ENCODE measurements around the gene FNDC8. TPM values are rescaled to one million over a fixed set of nuclear protein-coding genes. Genes with fewer than 3 reads are reported as not detected.

FNDC8 gene
- total RNA-seq, 4 donors from 2014 or later = not detected

- Histone ChIP-seq H3K36me3 (no peaks in the 10 kb centered on the region), H3K27me3 (no peaks in the 10 kb centered on the region), H3K4me3 (no peak overlapping the region), H3K9me3 (no peaks in the 10 kb centered on the region), H3K27ac (no peak overlapping the region), H3K4me1 (peaks cover 0 to 4% of the 10 kb centered on the region in 2 donors)
- TF ChIP-seq POLR2A (IDR thresholded peaks at IDR 0.05) (no peak), CTCF (IDR thresholded peaks at IDR 0.05) (no peak)
- intact Hi-C loops (cut with DNase I; ENCODE audit: low total_unique reads) = no loop called here
- no peak for DNase-seq
Measured at GRCh38 chr17:35076874-35077273, 44.5 kb upstream of the FNDC8 start.

- intact Hi-C loops (cut with DNase I; ENCODE audit: low total_unique reads) = no loop called here
- no peak for DNase-seq
- TF ChIP-seq CTCF (IDR thresholded peaks at IDR 0.05) = no peak
- no peak for TF ChIP-seq POLR2A (IDR thresholded peaks at IDR 0.05)
- peaks cover 0 to 4% of the 10 kb centered on the region in 2 donors for H3K4me1 ChIP-seq
- H3K4me3 ChIP-seq = no peak overlapping the region
- no peaks in the 10 kb centered on the region for H3K27me3 ChIP-seq
- H3K36me3 ChIP-seq = no peaks in the 10 kb centered on the region
- no peaks in the 10 kb centered on the region for H3K9me3 ChIP-seq
- no peak overlapping the region for H3K27ac ChIP-seq
Measured at GRCh38 chr17:35079547-35080423, 41.6 kb upstream of the FNDC8 start.

- intact Hi-C loops (cut with DNase I; ENCODE audit: low total_unique reads) = no loop called here
Measured at GRCh38 chr17:35080536-35080935, 40.9 kb upstream of the FNDC8 start.

GRCh38 chr17:35081638-35082037, 39.8 kb upstream of the FNDC8 start:
- Histone ChIP-seq H3K36me3 (no peaks in the 10 kb centered on the region), H3K9me3 (no peaks in the 10 kb centered on the region), H3K4me3 (no peak overlapping the region), H3K27me3 (no peaks in the 10 kb centered on the region), H3K27ac (no peak overlapping the region), H3K4me1 (peaks cover 0 to 4% of the 10 kb centered on the region in 2 donors)
- intact Hi-C loops (cut with DNase I; ENCODE audit: low total_unique reads) = no loop called here
- no peak for DNase-seq
- TF ChIP-seq CTCF (IDR thresholded peaks at IDR 0.05) = no peak
- TF ChIP-seq POLR2A (IDR thresholded peaks at IDR 0.05) = no peak

More at GRCh38 chr17:35080536-35080935, 40.9 kb upstream of the FNDC8 start:
- Histone ChIP-seq H3K4me1 (peaks cover 0 to 4% of the 10 kb centered on the region in 2 donors), H3K9me3 (no peaks in the 10 kb centered on the region), H3K4me3 (no peak overlapping the region), H3K27ac (no peak overlapping the region), H3K36me3 (no peaks in the 10 kb centered on the region), H3K27me3 (no peaks in the 10 kb centered on the region)
- TF ChIP-seq POLR2A (IDR thresholded peaks at IDR 0.05) = no peak
- no peak for TF ChIP-seq CTCF (IDR thresholded peaks at IDR 0.05)
- DNase-seq = no peak

- Histone ChIP-seq H3K27ac (no peak overlapping the region), H3K4me1 (peaks cover 0 to 4% of the 10 kb centered on the region in 2 donors)
- intact Hi-C loops (cut with DNase I; ENCODE audit: low total_unique reads) = no loop called here
Measured at GRCh38 chr17:35082073-35082657, 39.2 kb upstream of the FNDC8 start.

More at GRCh38 chr17:35082073-35082657, 39.2 kb upstream of the FNDC8 start:
- no peaks in the 10 kb centered on the region for H3K27me3 ChIP-seq
- no peak overlapping the region for H3K4me3 ChIP-seq
- DNase-seq = no peak
- H3K36me3 ChIP-seq = no peaks in the 10 kb centered on the region
- no peak for TF ChIP-seq CTCF (IDR thresholded peaks at IDR 0.05)
- TF ChIP-seq POLR2A (IDR thresholded peaks at IDR 0.05) = no peak
- no peaks in the 10 kb centered on the region for H3K9me3 ChIP-seq

Measured in uterus (tissue), 4 donors.